IMR-90 (cell line): ENCODE measurements around the gene AMIGO3. TPM values are rescaled to one million over a fixed set of nuclear protein-coding genes. Genes with fewer than 3 reads are reported as not detected.

ENCODE experiments used
- ATAC-seq: fragments of 200-7000 bp; cut with Tn5 transposase; 2 replicates; pipeline ENCODE4 v1.9.1; 2020; ENCODE audit warnings: low read depth, mild to moderate bottlenecking, moderate library complexity
- BruUV-seq: library from RNA; stranded (reverse); fragments of 400-500 nt; replicated peaks from 2 replicates; lab custom pipeline; 2021; lab: Mats Ljungman, UMichigan
- CTCF ChIA-PET: fragments of 300-600 bp; formaldehyde crosslinking; extraction: SDS; loops from one replicate; lab custom pipeline; 2021; ENCODE audit warnings: antibody characterized with exemption; lab: Yijun Ruan, JAX
- POLR2A ChIA-PET: fragments of 300-600 bp; sonication (Branson Sonifier 250); formaldehyde crosslinking; loops from one replicate; lab custom pipeline; 2022; ENCODE audit warnings: antibody characterized with exemption; ENCODE audit not compliant: unreplicated experiment; lab: Charles Lee
- DNase-seq: peaks from one replicate; pipeline ENCODE4 v3.0.0; 2013
- H2AFZ ChIP-seq: replicated peaks from 2 replicates; pipeline ENCODE3; 2013; ENCODE audit warnings: low read length, mild to moderate bottlenecking; ENCODE audit not compliant: poor library complexity
- H2AK5ac ChIP-seq: 2 replicates; pipeline ENCODE4 v1.6.1; 2013; ENCODE audit warnings: low read depth, low read length, inconsistent platforms
- H2AK9ac ChIP-seq: replicated peaks from 2 replicates; pipeline ENCODE3; 2013; ENCODE audit warnings: mild to moderate bottlenecking, low read depth, low read length, moderate library complexity; ENCODE audit not compliant: poor library complexity
- H2BK120ac ChIP-seq: 2 replicates; pipeline ENCODE4 v1.6.1; 2013; ENCODE audit warnings: low read depth, low read length, inconsistent platforms
- H2BK15ac ChIP-seq: 3 replicates; pipeline ENCODE4 v1.6.1; 2013; ENCODE audit warnings: low read depth, low read length, inconsistent platforms
- H2BK20ac ChIP-seq: 2 replicates; pipeline ENCODE4 v1.6.1; 2013; ENCODE audit warnings: low read depth, mild to moderate bottlenecking, inconsistent platforms, low read length, moderate library complexity
- H2BK5ac ChIP-seq: 2 replicates; pipeline ENCODE4 v1.6.1; 2013; ENCODE audit warnings: mild to moderate bottlenecking, low read depth, low read length, inconsistent platforms; ENCODE audit not compliant: poor library complexity, severe bottlenecking
- H3K14ac ChIP-seq: replicated peaks from 2 replicates; pipeline ENCODE4 v1.6.1; 2013; ENCODE audit warnings: low read depth, low read length, inconsistent platforms
- H3K18ac ChIP-seq: 2 replicates; pipeline ENCODE4 v1.6.1; 2013; ENCODE audit warnings: low read depth, low read length, control low read depth
- H3K23ac ChIP-seq: 2 replicates; pipeline ENCODE4 v1.6.1; 2013; ENCODE audit warnings: low read depth, low read length, inconsistent platforms
- H3K27ac ChIP-seq: 2 replicates; pipeline ENCODE4 v1.5.1; 2013; ENCODE audit warnings: mild to moderate bottlenecking, control low read depth, low read length; ENCODE audit not compliant: insufficient read depth
- H3K27me3 ChIP-seq: 2 replicates; pipeline ENCODE4 v1.6.1; 2013; ENCODE audit warnings: low read length; ENCODE audit not compliant: control insufficient read depth, insufficient read depth
- H3K36me3 ChIP-seq: 2 replicates; pipeline ENCODE4 v1.6.1; 2013; ENCODE audit warnings: low read length, mixed read lengths; ENCODE audit not compliant: control insufficient read depth, insufficient read depth
- H3K4ac ChIP-seq: 2 replicates; pipeline ENCODE4 v1.6.1; 2013; ENCODE audit warnings: low read depth, low read length, inconsistent platforms
- H3K4me1 ChIP-seq: 2 replicates; pipeline ENCODE4 v1.6.1; 2013; ENCODE audit warnings: low read length, mixed read lengths; ENCODE audit not compliant: control insufficient read depth, insufficient read depth
- H3K4me2 ChIP-seq: 2 replicates; pipeline ENCODE4 v1.6.1; 2013; ENCODE audit warnings: low read depth, mild to moderate bottlenecking, control low read depth, low read length, moderate library complexity
- H3K4me3 ChIP-seq: 2 replicates; pipeline ENCODE4 v1.5.1; 2013; ENCODE audit warnings: low read depth, mild to moderate bottlenecking, control low read depth, low read length, moderate library complexity; ENCODE audit not compliant: insufficient read depth
- H3K56ac ChIP-seq: 2 replicates; pipeline ENCODE4 v1.6.1; 2013; ENCODE audit warnings: low read length, inconsistent platforms; ENCODE audit not compliant: insufficient read depth; ENCODE audit errors: extremely low read depth
- H3K79me1 ChIP-seq, 2 experiments: 2 replicates each; pipeline ENCODE4 v1.6.1; 2013; ENCODE audit warnings: low read length in 2 of 2, inconsistent platforms in 1 of 2, low read depth in 1 of 2
- H3K9ac ChIP-seq: 2 replicates; pipeline ENCODE4 v1.6.1; 2013; ENCODE audit warnings: low read depth, low read length, control low read depth
- H3K9me1 ChIP-seq: 2 replicates; pipeline ENCODE4 v1.6.1; 2013; ENCODE audit warnings: low read length, inconsistent platforms; ENCODE audit not compliant: insufficient read depth
- H3K9me3 ChIP-seq: 2 replicates; pipeline ENCODE4 v1.6.1; 2013; ENCODE audit warnings: low read length; ENCODE audit not compliant: control insufficient read depth, insufficient read depth
- H4K20me1 ChIP-seq: 2 replicates; pipeline ENCODE4 v1.6.1; 2013; ENCODE audit warnings: low read length, inconsistent platforms; ENCODE audit not compliant: insufficient read depth
- H4K5ac ChIP-seq: 2 replicates; pipeline ENCODE4 v1.6.1; 2013; ENCODE audit warnings: mild to moderate bottlenecking, low read depth, low read length, control low read depth
- H4K8ac ChIP-seq, 2 experiments: 2 replicates each; pipeline ENCODE4 v1.6.1; 2013; ENCODE audit warnings: low read depth in 2 of 2, low read length in 2 of 2, control low read depth in 1 of 2, inconsistent platforms in 1 of 2
- H4K91ac ChIP-seq: 2 replicates; pipeline ENCODE4 v1.6.1; 2013; ENCODE audit warnings: low read depth, low read length, inconsistent platforms; ENCODE audit not compliant: insufficient read depth
- FOS ChIP-seq: fragments of 150-350 bp; IDR thresholded peaks from 2 replicates; pipeline ENCODE4 v1.6.1; 2016; ENCODE audit warnings: low read depth, low read length
- MAZ ChIP-seq: IDR thresholded peaks from 2 replicates; pipeline ENCODE4 v1.6.1; 2012; ENCODE audit warnings: low read depth, mild to moderate bottlenecking, low read length, improper control_type of control experiment, moderate library complexity, borderline replicate concordance
- RAD21 ChIP-seq: IDR thresholded peaks from 2 replicates; pipeline ENCODE4 v1.6.1; 2012; ENCODE audit warnings: low read length, improper control_type of control experiment
- RFX5 ChIP-seq: IDR thresholded peaks from 2 replicates; pipeline ENCODE4 v1.8.0; 2012; ENCODE audit warnings: low read depth, mild to moderate bottlenecking, low read length, moderate library complexity
- WGBS, 2 experiments: methylation state at CpG; one replicate each; pipeline versions ENCODE4 v1.1.5 to v1.1.7; 2013; ENCODE audit warnings: missing lambda C conversion rate in 2 of 2; ENCODE audit not compliant: insufficient read length in 1 of 2; ENCODE audit errors: extremely low coverage in 2 of 2; 5-methylcytosine and 5-hydroxymethylcytosine counted together
- dilution Hi-C: fragments of 300-500 bp; cut with HindIII; formaldehyde crosslinking; loops from one replicate; pipeline ENCODE4 v1.14.3; 2018; ENCODE audit warnings: low sequenced_read_pairs; ENCODE audit not compliant: unreplicated experiment
- in situ Hi-C: fragments of 300-500 bp; cut with MboI; formaldehyde crosslinking; loops from 3 replicates; pipeline ENCODE4 v1.14.3; 2019; ENCODE audit warnings: low sequenced_read_pairs, inconsistent platforms, mixed read lengths
- intact Hi-C: fragments of 100-400 bp; cut with micrococcal nuclease; formaldehyde crosslinking; loops from 2 replicates; pipeline ENCODE4 v1.10.0; 2022
- polyA plus RNA-seq, 3 experiments: library from polyadenylated mRNA; depleted of rRNA; stranded (reverse); fragments of >200 nt; gene quantifications; 2 replicates each; pipeline ENCODE4 v1.2.3, GENCODE V29; 2012; ENCODE audit warnings: low replicate concordance in 1 of 3
- total RNA-seq: library from RNA; depleted of rRNA; stranded (reverse); fragments of >200 nt; gene quantifications from 2 replicates; pipeline ENCODE4 v1.2.3, GENCODE V29; 2012
- TF ChIP-seq, protein P1 (sequence below): fragments of 150-350 bp; IDR thresholded peaks from 2 replicates; pipeline ENCODE4 v1.6.1; 2016; ENCODE audit warnings: low read depth, mild to moderate bottlenecking, low read length, moderate library complexity, borderline replicate concordance

Gene AMIGO3
- total and polyA plus RNA-seq, 2 of the 4 experiments (the other 2 are of a cell fraction) = 1.5 TPM; not detected in 1

DNA sequence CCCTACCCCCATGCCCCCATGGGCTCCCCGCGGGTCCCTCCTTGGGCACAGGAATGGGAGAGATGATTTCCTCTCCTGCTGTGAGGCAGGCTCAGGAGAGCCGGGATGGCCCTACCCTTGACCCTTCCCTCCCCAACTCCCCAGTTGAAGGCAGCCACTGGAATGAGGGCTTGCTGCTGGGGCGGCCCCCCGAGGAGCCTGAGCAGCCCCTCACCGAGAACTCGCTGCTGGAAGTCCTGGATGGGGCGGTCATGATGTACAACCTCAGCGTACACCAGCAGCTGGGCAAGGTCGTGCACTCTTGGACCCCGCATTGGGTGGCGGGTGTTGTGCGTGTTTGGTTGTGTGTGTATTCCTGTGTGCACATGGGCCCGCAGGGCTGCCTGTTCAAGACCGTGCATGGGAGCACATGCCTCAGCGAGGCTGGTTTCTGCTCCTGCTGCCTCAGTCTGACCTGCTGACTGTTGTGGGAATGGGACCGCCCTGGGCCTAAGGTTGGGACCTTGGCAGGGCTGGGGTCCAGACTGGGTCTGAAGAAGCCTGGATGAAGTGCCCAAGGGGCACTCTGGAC is 14.0 kb downstream of the AMIGO3 start:
- Histone ChIP-seq H3K27me3 (no peaks in the 10 kb centered on the region), H2AFZ (no peak overlapping the region), H2BK5ac (no peak overlapping the region), H2AK9ac (no peak overlapping the region), H3K18ac (no peak overlapping the region), H4K5ac (no peak overlapping the region), H2BK20ac (no peak overlapping the region), H3K9me3 (no peaks in the 10 kb centered on the region), H3K23ac (no peak overlapping the region), H3K4me2 (no peak overlapping the region), H3K9ac (no peak overlapping the region), H2BK120ac (no peak overlapping the region), H3K9me1 (no peaks in the 10 kb centered on the region), H3K4me1 (no peaks in the 10 kb centered on the region), H3K79me1 (no peaks in the 10 kb centered on the region), H4K8ac (no peak overlapping the region), H2AK5ac (no peak overlapping the region), H3K4me3 (no peak overlapping the region), H2BK15ac (no peak overlapping the region), H3K14ac (no peak overlapping the region), H4K91ac (no peak overlapping the region), H4K20me1 (peaks cover 7% of the 10 kb centered on the region; the same call in 1 of the 2 replicates), H3K56ac (no peak overlapping the region), H3K4ac (no peak overlapping the region), H3K36me3 (peaks cover 35% of the 10 kb centered on the region), H3K27ac (no peak overlapping the region)
- dilution Hi-C loops = no loop called here
- intact Hi-C loops = loop anchor here (10.0 kb wide), 1 partner anchor 389 kb away; no protein-coding TSS in a partner anchor
- POLR2A ChIA-PET = no interaction called here
- ATAC-seq = no peak
- BruUV-seq = no TSS peak
- in situ Hi-C loops = no loop called here
- DNase-seq = no peak
- CTCF ChIA-PET = no interaction called here
- TF ChIP-seq MAZ (no peak), RFX5 (no peak), RAD21 (no peak), FOS (no peak)
- TF ChIP-seq, protein P1, sequence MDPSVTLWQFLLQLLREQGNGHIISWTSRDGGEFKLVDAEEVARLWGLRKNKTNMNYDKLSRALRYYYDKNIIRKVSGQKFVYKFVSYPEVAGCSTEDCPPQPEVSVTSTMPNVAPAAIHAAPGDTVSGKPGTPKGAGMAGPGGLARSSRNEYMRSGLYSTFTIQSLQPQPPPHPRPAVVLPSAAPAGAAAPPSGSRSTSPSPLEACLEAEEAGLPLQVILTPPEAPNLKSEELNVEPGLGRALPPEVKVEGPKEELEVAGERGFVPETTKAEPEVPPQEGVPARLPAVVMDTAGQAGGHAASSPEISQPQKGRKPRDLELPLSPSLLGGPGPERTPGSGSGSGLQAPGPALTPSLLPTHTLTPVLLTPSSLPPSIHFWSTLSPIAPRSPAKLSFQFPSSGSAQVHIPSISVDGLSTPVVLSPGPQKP = no peak
- WGBS, 2 experiments = 95% methylated on average over 7 of the region's 17 CpGs; no CpG with 5 or more reads in 1 of the 2 experiments
